CD4-positive, alpha-beta T cell treated with Interleukin-6 for 4 hours (primary cell): Measurements from ENCODE around the gene SACS.
"Not testable (repeated sequence)": the region's sequence is repeated elsewhere in the genome, so short reads cannot be mapped to it uniquely, and the experiment has no call there.

Experiments
- DNase-seq: peaks from one replicate; pipeline ENCODE4 v3.0.0-alpha.2; 2020; ENCODE audit warnings: mixed read lengths

Gene SACS

DNA sequence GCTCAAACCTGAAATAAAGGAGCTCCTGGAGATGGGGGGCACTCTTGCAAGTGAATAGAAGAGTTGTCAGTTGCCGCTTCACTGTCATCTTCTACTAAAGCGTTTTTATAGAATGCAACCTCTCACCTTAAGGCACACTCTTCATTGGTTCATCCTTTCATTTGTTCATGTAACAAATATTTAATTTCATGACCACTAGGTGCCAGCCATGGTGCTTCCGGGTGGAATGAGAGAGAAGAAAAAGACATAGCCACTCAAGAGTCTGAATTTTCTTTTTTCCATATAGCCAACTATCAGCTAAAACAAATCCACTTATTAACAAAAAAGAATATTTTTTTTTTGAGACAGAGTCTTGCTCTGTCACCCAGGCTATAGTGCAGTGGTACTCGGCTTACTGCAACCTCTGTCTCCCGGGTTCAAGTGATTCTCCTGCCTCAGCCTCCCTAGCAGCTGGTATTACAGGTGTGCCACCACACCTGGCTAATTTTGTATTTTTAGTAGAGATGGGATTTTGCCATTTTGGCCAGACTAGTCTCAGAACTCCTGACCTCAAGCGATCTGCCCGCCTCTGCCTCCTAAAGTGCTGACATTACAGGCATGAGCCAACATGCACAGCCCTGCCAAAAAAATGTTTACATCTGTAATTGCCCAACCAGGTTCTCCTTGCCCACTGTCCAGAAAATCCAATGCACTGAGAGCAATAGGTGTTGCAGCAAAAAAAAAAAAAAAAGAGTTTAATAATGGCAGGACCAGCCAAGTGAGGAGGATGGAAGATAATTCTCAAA is 22.1 kb upstream of the SACS start:
- DNase-seq, result no peak

- no peak for DNase-seq
Measured at GRCh38 chr13:23453132-23453531, 19.6 kb upstream of the SACS start.

- no peak for DNase-seq
Measured at GRCh38 chr13:23450340-23451046, 17.0 kb upstream of the SACS start.

GRCh38 chr13:23449398-23450162 is 16.1 kb upstream of the SACS start:
- no peak for DNase-seq

DNA sequence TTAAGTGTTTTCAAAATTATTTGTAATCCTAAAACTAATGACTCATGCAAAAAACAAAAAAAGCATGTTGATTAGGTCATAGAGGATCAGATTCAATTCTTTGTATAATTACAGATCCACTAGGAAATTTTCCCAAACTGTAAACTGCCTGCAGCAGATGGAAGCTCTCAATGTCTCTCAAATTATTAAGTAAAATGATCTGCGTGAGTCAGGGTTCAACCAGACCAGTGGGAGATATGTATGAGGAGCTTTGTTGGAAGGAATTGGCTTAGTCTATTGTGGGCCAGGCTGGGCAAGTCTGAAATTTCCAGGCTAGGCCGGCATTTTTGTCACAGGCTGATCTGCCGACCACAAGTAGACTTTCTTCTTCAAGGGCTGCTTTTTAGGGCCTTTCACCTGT is 14.4 kb upstream of the SACS start:
- no peak for DNase-seq

DNA sequence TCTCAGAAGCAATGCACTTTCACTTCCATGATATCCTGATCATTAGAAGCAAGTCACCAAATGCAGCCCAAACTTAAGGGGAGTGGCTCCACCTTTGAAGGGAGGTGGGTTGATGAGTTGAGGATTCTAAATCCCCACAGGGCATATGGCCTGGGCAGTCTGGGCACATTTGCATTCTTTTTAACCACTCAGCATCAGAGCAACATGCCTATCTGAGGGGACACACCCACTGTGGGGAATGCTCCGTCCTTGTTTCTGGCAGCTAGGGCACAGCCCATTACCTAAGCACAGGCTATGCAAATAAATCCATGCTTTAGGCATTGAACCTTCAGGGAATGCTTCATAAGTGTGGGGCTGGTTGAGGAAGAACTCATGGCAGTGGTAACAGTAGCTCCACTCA is 12.3 kb upstream of the SACS start:
- no peak for DNase-seq

- no peak for DNase-seq
Measured at GRCh38 chr13:23443878-23444277, 10.4 kb upstream of the SACS start.

- no peak for DNase-seq
Measured at GRCh38 chr13:23443110-23443509, 9.6 kb upstream of the SACS start.

- DNase-seq, result no peak
Measured at GRCh38 chr13:23440821-23441618, 7.5 kb upstream of the SACS start.

DNA sequence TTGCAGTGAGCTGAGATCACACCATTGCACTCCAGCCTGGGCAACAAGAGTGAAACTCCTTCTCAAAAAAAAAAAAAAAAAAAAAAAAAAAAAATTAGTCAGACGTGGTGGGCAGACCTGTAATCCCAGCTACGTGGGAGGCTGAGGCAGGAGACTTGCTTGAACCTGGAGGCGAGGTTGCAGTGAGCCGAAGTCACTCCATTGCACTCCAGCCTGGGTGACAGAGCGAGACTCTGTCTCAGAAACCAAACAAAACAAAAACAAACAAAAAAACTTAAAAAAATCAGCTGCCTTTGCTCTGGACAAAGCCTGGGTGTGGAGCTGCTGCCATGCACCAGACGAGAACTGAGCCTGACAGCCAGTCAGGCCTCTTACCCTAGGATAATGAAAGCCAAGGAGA is 6.8 kb upstream of the SACS start:
- not testable (repeated sequence) for DNase-seq

GRCh38 chr13:23437916-23438315 is 4.4 kb upstream of the SACS start:
- no peak for DNase-seq

GRCh38 chr13:23436680-23437079 is 3.2 kb upstream of the SACS start:
- no peak for DNase-seq

DNA sequence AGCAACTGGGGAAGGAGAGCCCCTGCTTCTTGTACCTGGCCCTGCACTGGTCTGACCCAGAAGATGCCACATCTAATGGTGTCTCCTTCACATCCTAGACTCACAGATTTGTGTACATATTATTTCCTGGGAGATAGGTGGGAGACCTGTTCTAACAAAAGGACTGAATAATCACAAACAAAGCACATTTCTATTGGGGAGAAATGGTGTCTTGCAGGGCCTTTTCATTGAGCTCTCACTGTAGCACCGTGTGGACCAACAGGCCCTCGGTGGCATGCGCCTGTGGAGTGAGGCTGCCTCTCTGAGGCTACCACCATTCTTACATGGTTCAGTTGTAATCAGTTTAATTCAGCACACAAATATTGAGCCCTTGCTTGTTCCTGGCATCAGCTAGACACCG is 989 bp upstream of the SACS start:
- DNase-seq, result no peak

DNA sequence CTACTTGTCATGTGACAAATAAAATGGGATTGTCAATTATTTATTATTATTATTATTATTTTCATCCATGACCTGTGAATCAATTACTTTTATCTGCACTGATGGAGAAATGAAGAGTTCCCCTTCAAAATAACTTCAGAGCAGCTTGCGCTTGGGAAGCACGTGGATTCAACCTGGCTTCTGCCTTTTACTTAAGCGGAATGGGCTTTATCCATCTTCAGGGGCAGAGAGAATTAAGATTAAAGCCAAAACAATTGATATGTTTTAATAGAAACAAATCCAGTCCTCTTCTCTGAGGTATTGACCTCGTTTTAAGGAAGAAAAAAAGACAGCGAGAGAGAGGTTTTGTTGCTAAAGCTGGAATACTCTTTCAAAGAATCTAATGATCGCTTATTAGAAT is 876 bp downstream of the SACS start:
- DNase-seq, result no peak

DNA sequence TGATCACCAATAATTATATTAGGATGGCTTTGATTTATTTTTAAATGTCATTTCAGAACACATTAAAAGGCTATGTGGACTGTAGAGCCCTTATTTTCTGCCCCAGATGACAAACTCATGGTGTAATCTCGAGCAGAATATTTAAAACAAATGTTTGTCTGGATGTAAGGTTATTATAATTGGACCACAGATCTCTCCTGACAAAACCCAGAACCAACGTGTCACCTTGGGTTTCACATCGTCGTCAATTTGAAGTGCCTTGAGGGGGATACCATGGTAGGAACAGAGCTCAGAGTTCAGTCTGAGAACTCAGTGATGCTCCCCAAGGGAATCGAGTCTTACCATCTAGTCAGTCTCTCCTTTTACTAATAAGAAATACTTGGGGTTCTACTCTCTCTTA is 2.8 kb downstream of the SACS start:
- DNase-seq, result no peak

- DNase-seq, result no peak
Measured at GRCh38 chr13:23427881-23428528, 5.5 kb downstream of the SACS start.

DNA sequence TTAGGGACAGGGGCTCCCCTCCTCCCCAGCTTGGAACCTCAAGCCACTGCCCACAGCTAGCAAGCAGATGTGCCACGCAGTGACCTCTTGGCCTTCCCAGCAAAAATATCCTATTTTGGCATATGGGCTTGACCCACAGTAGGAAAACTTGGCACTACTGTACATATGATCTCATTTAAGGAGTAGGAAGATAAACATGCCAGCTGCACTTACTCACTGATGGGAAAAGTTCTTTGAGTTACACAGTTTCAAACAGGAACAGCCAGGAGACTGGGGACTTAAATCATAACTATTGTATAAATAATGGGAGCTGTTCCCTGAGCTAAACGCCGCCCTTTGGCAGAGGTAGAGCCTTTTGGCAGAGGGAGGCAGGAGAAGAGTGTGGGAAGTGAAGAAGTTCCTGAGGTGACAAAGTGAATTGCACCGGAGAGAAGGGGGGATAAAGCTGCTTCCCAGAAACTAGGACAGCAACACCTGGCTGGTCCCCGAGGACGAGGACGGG is 6.1 kb downstream of the SACS start:
- DNase-seq, result no peak

GRCh38 chr13:23421596-23421995 is 11.9 kb downstream of the SACS start:
- no peak for DNase-seq

GRCh38 chr13:23418776-23419683 is 14.5 kb downstream of the SACS start:
- no peak for DNase-seq

GRCh38 chr13:23414682-23415081 is 18.8 kb downstream of the SACS start:
- DNase-seq, result no peak

DNA sequence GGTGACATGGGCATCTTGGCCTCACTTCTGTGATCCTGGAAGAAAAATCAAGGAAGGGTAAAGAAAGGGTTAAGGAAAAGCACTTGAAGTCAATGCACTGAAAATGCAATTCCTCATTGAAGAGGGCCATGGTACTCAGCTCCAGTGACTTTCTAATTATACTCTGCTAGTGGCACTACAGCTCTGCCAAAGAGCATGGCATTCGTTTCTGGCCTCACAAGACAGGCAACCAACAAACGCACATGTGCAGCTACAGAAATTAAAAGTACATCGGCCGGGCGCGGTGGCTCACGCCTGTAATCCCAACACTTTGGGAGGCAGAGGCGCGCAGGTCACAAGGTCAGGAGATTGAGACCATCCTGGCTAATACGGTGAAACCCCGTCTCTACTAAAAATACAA is 21.8 kb downstream of the SACS start:
- DNase-seq, result no peak
